Fibroblast of peridontal ligament (primary cell): ENCODE data around the gene SLC22A12.

Source experiments
- DNase-seq: peaks from one replicate; pipeline ENCODE4 v3.0.0-alpha.2; 2010; ENCODE audit errors: extremely low read depth

SLC22A12 gene

GRCh38 chr11:64647019-64647779 lies 56.2 kb downstream of the SLC22A12 start:
- DNase-seq = no peak

- DNase-seq = no peak
Measured at GRCh38 chr11:64648551-64648950, 57.5 kb downstream of the SLC22A12 start.

DNA sequence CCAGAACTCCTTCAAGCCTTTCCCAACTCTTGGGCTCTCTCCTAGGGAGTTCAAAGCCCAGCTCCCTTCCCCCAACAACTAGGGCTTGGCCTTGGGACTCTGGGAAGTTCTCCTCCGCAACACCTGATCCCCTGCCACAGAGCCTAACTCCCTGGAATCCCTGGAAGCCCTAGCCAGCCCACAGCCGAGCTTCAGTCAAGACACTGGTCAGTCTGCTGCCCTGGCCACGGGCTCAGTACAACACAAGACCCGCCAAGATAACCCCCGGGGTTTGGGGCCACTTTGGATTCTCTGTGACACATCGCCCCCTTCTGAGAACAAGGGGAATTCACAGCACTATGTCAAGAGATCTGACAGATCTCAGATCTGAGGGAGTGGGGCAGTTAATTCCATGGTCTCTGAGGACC lies 58.3 kb downstream of the SLC22A12 start:
- DNase-seq = peak; percentile 21

DNA sequence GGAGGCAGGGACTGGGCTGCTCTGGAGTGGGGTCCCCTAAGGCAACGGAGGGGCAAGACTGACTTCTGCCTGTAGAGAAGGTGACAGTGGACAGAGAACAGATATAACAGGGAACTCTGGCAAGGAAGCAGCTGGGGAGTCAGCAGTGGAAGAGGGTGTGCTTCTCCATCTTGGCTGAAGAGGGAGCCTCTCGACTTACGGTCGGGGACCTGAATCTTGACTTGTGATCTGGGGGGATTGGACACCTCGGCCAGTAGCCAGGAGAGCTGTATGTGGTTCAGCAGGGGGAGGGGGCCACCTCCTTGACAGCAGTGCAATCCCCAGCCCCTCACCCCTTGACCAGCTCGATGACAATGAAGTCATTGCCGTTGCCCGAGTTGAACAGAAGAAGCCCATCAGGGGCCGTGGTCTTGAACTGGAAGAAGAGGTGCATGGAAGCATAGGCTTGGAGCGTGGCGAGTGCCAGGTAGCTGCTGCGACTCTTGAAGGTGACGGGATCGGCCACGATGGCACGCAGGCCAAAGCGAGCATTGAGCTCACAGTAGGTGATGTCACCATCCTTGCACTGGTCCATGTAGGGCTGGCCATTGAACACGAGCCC lies 60.0 kb downstream of the SLC22A12 start:
- DNase-seq = no peak
